ENCODE measurements around the gene CYP19A1. TPM values are rescaled to one million over a fixed set of nuclear protein-coding genes. Genes with fewer than 3 reads are reported as not detected.

The CYP19A1 gene
- total RNA-seq, 6 experiments from 2014 or later, result 0.57 TPM; not detected in 5

DNA sequence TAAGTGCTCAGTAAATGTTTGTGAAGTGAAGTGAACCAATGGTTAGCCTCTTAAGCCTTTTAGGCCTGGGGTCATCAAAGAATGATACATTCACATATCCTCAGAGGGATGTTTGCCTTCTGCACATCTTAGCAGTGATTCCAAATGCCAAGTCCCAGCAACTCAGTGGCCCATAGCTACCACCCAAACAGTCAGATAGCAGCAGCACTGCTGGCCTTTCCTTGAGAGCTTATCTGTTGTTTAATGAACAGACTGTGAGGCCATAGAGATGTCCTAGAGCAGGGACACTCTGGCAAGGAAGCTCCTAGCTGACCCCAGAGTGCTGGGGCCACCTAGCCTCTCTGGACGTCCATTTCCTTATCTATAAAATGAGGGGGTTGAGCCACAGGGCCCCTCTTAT, 86.8 kb downstream of the CYP19A1 start:
- Mint-ChIP-seq H3K27me3 (ENCODE audit: insufficient read depth) (peaks cover 38% of the 10 kb centered on the region), H3K4me3 (no peak overlapping the region), H3K4me1 (ENCODE audit: low read depth) (no peaks in the 10 kb centered on the region), H3K9me3 (no peaks in the 10 kb centered on the region), H3K27ac (no peak overlapping the region), H3K36me3 (ENCODE audit: low read depth) (no peaks in the 10 kb centered on the region)
- TF ChIP-seq, protein P1, sequence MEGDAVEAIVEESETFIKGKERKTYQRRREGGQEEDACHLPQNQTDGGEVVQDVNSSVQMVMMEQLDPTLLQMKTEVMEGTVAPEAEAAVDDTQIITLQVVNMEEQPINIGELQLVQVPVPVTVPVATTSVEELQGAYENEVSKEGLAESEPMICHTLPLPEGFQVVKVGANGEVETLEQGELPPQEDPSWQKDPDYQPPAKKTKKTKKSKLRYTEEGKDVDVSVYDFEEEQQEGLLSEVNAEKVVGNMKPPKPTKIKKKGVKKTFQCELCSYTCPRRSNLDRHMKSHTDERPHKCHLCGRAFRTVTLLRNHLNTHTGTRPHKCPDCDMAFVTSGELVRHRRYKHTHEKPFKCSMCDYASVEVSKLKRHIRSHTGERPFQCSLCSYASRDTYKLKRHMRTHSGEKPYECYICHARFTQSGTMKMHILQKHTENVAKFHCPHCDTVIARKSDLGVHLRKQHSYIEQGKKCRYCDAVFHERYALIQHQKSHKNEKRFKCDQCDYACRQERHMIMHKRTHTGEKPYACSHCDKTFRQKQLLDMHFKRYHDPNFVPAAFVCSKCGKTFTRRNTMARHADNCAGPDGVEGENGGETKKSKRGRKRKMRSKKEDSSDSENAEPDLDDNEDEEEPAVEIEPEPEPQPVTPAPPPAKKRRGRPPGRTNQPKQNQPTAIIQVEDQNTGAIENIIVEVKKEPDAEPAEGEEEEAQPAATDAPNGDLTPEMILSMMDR (IDR thresholded peaks at IDR 0.05), result no peak
- no peak for DNase-seq

DNA sequence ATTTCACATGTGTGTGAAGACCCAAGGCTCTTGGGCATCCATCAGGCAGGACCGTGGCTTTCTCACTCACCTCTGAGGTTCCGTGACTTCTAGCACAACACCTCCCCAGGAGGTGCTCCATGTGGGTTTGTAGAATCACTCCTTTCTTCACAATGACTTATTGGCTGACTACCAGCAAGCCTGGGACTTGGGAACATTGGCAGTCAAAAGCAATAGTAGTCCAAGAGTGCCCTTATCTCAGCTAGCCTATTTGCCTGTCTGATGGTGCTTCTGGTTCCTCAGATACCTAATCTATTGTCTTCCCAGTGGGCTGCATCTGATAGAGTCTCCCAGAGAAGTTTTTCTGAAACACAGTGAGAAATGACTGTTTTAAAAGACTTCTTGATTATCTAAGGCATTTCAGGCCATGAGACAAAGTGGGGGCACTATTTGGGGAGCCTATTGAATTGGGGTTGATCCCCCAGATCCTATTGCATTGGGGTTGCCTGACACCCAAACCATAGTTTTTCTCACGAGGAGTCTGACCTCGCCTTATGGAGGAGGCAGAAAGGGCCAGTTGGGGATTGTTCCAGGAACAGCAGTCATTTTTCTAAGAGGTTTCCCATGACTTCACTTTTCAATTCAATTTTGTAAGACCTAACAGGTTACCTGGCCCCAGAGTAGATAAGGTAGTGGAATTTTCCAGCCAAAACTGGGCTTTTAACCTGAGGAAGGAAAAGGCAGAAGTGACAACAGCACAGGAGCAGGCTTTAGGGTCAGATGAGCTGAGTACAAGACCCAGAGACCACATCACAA, 88.0 kb downstream of the CYP19A1 start:
- TF ChIP-seq, protein P1 (IDR thresholded peaks at IDR 0.05), result no peak
- H3K36me3 Mint-ChIP-seq (ENCODE audit: low read depth), result no peaks in the 10 kb centered on the region
- DNase-seq, result no peak
- H3K27ac Mint-ChIP-seq, result no peak overlapping the region
- H3K9me3 Mint-ChIP-seq, result no peaks in the 10 kb centered on the region
- H3K27me3 Mint-ChIP-seq (ENCODE audit: insufficient read depth), result peaks cover 38% of the 10 kb centered on the region
- no peaks in the 10 kb centered on the region for H3K4me1 Mint-ChIP-seq (ENCODE audit: low read depth)
- no peak overlapping the region for H3K4me3 Mint-ChIP-seq

DNA sequence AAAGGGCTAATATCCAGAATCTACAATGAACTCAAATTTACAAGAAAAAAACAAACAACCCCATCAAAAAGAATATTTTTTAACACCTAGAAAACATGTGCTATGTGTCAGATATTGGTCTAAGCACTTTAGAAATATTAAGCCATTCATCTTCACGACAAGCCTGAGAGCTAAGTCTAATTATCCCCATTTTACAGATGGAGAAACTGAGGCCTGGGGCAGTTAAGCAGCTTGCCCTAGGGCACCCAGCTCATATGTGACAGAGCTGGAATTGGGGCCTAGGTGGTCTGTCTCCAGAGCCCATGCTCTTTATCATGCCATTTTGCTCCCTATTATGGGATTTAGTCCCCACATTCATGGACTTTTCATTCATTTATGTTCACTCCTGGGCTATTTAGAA, 92.8 kb downstream of the CYP19A1 start:
- H3K27ac Mint-ChIP-seq, result no peak overlapping the region
- no peak overlapping the region for H3K4me3 Mint-ChIP-seq
- DNase-seq, result no peak
- H3K27me3 Mint-ChIP-seq (ENCODE audit: insufficient read depth), result peaks cover 26% of the 10 kb centered on the region
- TF ChIP-seq, protein P1 (IDR thresholded peaks at IDR 0.05), result no peak
- no peaks in the 10 kb centered on the region for H3K36me3 Mint-ChIP-seq (ENCODE audit: low read depth)
- H3K9me3 Mint-ChIP-seq, result no peaks in the 10 kb centered on the region
- peaks cover 6% of the 10 kb centered on the region for H3K4me1 Mint-ChIP-seq (ENCODE audit: low read depth)

DNA sequence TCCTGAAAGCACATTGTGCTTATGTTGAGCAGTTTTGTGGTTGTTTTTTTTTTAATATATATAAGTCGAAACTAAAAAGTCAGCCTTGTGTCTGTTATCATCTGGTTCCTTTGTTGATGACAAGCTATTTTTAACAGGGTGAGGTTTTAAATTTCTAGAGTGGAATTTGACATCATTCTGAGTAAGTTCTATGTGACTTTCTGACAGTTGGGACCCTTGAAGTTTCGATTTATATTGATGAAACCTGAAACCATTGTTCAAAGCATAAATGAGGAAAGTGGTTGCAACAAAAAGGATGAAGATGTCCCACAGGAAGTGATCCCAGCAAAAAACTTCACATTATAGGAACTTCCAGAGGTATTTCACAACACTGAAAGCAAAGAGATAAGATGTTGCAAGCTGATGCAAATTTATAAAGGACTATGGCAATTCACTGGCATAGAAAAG, 94.0 kb downstream of the CYP19A1 start:
- Mint-ChIP-seq H3K27me3 (ENCODE audit: insufficient read depth) (peaks cover 25% of the 10 kb centered on the region), H3K27ac (no peak overlapping the region), H3K4me1 (ENCODE audit: low read depth) (peaks cover 6% of the 10 kb centered on the region), H3K36me3 (ENCODE audit: low read depth) (no peaks in the 10 kb centered on the region), H3K4me3 (no peak overlapping the region), H3K9me3 (no peaks in the 10 kb centered on the region)
- no peak for DNase-seq
- TF ChIP-seq, protein P1 (IDR thresholded peaks at IDR 0.05), result no peak

DNA sequence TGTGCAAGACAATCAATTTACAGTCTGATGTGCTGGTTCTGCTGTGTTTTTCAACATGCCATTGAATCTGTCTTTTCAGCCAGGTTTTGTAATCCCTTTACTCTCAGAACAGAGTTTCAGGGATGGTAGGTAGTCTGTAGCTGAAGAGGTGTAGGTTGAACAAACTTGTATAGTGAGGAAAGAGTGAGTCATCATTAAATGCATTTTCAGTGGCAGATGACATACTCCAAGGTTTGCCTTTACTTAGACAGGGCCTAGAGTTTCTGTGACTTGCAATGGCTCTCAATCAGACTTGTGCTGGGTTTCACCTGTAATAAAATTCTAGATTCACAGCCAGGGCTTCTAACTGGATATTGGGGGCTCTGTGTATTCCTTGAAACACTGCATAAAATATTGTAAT, 94.6 kb downstream of the CYP19A1 start:
- H3K9me3 Mint-ChIP-seq, result no peaks in the 10 kb centered on the region
- DNase-seq, result no peak
- TF ChIP-seq, protein P1 (IDR thresholded peaks at IDR 0.05), result no peak
- H3K4me1 Mint-ChIP-seq (ENCODE audit: low read depth), result peaks cover 6% of the 10 kb centered on the region
- no peak overlapping the region for H3K27ac Mint-ChIP-seq
- no peak overlapping the region for H3K4me3 Mint-ChIP-seq
- H3K36me3 Mint-ChIP-seq (ENCODE audit: low read depth), result no peaks in the 10 kb centered on the region
- H3K27me3 Mint-ChIP-seq (ENCODE audit: insufficient read depth), result peaks cover 24% of the 10 kb centered on the region
